T-helper 2 cell (primary cell): Measurements from ENCODE around the gene ANKRD23.
"Not testable (repeated sequence)": the region's sequence is repeated elsewhere in the genome, so short reads cannot be mapped to it uniquely, and the experiment has no call there.

Experiments used
- DNase-seq, 5 experiments: peaks; one replicate each; pipeline versions ENCODE4 v3.0.0 to v3.0.0-alpha.2; 2012 to 2022

The ANKRD23 gene

DNA sequence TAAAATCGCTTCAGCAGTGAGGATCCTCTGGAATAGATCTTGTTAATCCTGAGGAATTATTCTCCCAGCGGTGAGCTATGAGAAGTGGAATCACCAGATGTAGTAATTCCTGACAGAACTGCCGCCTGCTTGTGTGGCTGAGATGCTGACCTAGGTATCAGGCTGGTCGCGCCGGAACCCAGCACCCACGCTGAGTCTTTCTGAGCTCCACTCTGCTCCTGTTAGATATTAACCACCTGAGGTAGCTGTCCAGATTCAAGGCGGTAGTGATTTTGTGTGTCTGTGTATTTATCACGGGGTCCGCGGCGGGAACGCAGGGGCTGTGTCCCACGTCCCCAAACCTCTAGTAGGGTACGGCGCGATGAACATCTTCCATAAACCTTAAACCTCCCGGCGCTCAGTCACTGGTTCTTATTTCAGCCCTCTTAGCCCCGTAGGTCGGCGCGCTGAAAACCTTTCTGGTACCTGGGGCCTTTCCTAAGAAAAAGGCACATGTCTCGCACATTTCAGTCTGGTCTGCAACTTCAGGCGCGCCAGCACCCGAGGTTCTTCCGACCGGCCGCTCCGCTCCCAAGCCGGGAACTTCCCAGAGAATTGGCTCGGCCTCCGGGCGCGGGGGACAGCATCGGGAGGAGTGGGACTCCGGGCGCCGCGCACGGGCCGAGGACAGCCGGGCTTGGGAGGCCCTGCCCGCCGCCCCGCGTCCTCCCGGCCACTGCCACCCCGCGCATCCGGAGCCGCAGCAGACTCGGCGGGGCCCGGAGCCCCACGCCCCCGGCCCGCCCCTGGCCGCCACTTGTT is 28.3 kb downstream of the ANKRD23 start:
- DNase-seq: peak in 1 of 5 experiments; percentile 49

DNA sequence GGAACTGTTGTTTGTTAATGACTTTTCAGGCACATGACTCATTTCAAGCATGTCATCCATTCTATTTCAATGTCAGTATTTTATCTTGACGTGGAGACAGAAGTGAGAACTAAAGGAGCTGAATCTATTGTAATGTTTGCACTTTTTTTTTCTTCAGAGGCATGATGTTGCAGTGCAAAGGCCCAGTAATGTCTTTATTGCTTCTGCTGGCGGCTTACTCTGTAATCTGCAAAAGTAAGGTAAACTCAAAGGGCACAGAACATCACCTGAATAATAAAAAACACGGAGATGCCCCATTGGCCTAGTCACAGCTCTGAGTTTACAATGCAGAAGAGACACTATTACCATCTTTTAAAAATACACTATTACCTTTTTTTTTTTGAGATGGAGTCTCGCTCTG is 30.2 kb downstream of the ANKRD23 start:
- no peak for DNase-seq

DNA sequence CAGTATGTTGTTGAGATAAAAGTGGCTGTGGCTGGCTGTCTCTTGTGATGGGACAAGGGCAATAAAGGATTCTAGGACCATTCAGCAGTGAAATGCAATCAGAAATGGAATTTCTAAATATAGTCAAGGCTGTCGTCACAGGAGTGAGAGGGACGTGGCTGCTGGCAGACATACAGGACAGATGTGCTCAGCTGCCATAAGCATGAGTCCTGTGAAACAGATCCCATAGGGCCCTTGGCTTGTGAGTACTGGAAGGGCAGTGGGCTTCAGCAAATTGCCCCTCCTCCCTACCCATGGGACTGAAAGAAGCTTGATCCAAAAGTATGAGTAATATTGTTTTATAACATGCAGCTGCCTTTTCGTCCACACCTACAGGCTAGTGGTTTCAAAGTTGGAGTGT is 31.9 kb downstream of the ANKRD23 start:
- DNase-seq: no peak

DNA sequence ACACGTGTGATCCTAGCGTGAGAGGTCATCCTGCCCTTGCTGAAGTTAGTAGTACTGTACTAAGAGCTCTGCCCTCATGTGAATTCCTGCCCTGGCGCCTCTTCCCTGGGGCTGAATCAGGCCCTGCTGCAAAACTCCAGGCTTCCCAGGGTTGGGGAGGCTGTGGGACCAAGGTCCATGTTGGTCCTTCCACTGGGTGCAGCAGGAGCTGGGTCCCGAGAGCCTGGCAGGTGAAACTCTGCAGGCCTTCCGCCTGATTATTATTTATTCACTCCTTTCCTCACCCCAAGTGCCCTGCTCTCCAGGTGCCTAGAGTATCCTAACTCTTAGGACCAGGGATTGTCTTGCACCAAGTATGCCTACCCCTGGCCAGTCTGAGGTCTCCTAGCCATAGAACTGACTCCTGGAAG is 33.0 kb downstream of the ANKRD23 start:
- DNase-seq: no peak

DNA sequence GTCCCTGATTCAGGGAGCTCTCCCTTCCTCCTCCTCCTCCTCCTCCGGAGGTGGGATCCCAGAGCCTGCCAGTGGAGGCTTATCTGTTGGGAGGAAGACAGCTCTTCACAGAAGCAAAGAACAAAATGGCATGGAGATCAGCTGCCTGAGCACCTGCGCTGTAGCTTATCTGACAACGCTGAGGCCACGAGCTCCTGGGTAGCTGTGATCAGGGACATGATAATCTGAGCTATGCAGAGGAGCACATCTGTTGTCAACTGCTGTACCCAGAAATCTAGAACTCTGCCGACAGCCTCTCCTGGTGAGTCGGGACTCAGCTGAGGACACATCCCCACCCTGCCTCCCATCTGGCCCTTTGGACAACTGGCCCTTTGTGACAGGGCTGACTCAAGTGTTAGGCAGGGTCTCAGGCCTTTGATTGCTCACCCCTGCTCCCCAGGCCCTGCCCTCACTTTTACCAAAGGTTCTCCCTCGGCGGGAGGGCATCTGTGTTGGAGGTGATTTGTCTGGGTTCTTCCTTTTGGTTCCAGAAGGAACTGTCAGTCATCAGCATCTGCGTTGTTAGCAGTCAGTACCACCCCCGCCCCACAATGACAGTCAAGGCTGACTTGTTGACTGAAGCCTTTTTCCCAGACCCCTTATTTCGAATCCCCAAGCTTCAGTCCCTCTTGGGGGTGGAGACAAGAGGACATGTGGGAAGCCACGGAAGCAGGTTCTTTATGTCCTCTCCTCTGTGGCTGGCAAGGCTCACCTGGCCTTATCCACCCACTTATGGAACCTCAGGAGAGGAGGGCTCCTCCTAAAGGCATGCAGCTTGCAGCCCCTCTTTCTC is 33.7 kb downstream of the ANKRD23 start:
- DNase-seq: peak in 1 of 5 experiments; percentile 47

DNA sequence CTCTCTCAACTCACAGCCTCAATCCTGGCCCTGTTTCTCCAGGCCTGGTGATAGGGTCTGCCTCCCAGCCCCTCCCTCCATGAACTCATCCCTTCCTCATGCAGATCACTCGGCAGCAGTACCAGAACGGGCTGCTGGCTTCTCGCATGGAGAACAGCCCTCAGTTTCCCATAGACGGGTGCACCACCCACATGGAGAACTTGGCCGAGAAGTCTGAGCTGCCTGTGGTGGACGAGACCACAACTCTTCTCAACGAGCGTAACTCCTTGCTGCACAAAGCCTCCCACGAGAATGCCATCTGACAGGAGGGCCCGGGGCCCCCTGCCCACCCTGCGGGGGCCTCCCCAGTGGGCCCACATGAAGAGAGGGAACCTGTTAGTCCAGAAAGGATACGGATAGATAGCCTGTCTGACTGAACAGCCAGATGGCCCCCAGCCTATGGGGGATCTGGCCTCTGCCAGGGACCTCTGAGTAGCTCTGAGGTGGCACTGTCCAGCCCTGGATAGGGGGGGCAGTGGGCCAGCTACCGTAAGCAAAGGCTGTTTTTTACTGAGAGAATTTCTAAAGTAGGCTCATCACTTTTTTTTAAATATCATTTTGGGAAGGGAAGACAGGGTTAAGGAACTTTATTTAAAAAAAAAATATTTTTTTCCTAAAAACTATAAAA is 34.5 kb downstream of the ANKRD23 start:
- no peak for DNase-seq

DNA sequence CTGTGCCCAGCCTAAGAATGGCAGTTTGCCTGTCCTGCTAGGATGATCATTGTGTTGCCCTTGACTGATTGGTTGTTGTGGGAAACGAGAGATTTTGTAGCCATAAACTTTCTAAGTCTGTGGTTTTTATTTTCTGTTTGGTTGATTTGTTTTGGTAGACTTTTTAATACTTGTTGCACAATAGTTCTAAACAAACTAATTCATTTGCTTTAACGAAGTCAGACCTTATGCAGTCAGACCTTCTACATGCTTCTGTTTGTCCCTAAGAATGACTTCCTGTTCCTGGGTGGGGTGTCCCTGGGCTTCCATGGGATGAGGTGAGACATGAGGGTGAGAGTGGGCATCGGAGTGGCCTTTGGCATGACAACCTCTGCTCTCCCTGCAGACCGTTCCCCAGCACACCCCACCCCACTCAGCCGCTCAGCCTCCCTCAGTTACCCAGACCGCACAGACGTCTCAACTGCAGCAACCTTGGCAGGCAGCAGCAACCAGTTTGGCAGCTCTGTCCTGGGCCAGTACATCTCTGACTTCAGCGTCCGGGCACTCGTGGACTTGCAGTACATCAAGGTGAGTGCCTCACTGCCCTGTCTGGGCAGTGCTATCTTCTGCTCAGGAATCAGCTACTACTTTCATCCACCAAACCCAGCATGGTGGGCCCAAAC is 35.5 kb downstream of the ANKRD23 start:
- DNase-seq: no peak

DNA sequence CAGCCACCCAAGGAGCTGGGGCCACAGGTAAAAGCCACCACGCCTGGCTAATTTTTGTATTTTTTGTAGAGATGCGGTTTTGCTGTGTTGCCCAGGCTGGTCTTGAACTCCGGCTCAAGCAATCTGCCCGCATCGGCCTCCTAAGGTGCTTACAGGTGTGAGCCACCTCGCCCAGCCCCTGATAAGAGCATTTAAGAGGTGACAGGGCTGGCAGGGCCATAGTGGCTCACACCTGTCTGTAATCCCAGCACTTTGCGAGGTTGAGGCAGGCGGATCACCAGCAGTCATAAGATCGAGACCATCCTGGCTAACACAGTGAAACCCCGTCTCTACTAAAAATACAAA is 36.7 kb downstream of the ANKRD23 start:
- DNase-seq: no peak

DNA sequence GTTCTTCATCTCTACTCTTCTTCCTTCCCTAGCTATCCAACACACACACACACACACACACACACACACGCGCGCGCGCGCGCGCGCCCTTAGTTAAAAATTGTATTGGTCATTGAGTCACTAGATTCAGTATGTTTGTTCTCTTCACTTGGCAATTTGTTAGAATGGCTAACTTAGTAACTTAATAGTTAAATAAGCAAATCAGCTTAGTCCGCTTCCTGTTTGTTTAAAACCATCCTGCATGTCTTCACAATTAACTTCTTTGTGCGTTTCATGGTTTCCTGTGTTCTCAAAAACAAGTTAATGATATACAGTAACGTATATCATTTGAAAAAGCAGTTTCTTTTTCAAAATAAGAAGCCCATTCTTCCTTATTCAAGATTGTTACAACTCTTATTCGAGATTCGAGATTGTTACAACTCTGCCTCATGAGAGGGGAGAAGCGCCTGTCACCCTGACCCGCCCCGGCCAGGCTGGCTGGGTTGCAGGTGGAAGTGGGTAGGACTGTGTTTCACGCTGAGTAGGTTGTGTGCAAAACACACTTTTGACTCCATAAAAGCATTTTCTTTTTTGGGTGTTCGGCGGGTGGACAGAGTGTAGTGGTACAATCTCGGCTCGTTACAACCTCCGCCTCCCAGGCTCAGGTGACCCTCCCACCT is 37.2 kb downstream of the ANKRD23 start:
- peak in 2 of 5 experiments; percentile 73 to 76 for DNase-seq

DNA sequence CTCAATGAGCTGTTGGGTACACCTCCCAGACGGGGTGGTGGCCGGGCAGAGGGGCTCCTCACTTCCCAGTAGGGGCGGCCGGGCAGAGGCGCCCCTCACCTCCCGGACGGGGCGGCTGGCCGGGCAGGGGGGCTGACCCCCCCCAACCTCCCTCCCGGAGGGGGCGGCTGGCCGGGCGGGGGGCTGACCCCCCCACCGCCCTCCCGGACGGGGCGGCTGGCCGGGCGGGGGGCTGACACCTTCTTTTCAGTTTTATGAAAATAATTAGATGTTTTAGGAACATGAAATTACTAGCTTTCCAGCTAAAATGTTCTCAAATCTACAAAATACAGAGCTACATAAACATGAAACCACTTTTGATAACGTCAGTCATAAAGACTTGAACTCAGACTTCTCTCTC is 37.9 kb downstream of the ANKRD23 start:
- not testable (repeated sequence) for DNase-seq

DNA sequence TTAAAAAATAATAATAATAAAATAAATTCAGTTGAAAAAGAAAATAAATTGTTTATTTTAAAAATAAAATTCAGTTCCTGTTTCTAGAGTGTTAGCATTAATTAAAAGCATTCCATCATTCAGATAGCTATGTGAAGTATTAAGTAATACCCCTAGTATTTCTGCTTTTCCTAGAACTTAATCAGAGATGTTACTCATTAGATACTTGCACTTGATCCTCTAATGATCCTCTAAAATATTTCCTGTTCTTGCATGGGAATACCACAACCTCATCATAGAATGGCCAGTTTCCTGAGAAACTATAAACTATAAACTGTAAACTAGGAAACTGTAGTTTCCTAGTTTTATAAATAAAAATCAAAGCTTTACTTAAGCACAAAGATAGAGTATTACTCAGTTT is 38.8 kb downstream of the ANKRD23 start:
- DNase-seq: no peak

DNA sequence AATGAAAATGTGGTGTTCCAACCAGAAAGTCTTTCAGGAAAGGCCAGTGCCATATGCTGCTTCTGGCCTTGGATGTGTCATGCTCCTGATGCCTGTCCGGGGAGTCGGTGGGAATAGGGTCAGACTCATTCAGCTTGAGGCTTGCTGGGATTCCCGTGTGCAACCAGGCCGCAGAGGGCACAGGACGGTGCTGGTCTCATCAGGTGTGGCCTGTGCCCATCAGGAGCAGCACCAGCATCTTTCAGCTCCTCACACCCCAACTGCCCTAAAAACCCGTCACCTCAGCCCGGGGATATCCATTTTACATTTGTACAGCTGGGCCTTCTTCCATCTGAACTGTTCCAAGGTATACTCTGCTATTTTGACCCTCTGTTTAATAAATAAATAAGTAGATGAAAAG is 41.1 kb downstream of the ANKRD23 start:
- DNase-seq: no peak

DNA sequence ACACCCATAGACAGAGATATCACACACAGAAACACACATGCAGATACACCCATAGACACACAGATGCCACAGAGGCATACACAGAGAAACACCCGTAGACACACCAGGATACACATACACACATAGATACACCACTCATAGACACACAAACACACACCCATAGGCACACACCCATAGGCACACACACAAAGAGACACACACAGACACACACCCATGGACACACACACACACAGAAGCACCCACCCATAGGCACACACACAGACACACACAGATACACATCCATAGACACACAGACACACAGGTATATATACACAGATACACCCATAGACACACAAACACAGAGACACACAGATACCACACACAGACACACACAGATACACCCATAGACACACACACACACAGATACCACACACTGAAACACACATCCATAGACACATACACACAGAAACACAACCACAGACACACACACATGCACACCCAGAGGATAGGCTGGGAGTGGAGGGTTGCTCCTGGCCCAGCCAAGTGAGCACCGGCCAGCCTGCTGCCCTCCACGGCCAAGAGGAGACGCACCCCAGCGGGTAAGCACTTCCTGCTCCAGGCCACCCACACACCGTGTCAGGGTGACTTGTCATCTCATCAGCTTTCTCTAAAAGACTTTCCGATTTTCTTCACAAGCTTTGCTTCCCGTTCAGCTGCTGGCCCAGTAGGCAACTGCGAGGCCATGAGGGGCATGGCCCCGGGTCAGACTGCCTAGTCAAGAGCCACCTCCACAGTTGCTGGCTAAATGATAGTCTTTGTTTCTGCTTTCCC is 41.8 kb downstream of the ANKRD23 start:
- peak in 2 of 5 experiments; percentile 33 to 72 for DNase-seq

DNA sequence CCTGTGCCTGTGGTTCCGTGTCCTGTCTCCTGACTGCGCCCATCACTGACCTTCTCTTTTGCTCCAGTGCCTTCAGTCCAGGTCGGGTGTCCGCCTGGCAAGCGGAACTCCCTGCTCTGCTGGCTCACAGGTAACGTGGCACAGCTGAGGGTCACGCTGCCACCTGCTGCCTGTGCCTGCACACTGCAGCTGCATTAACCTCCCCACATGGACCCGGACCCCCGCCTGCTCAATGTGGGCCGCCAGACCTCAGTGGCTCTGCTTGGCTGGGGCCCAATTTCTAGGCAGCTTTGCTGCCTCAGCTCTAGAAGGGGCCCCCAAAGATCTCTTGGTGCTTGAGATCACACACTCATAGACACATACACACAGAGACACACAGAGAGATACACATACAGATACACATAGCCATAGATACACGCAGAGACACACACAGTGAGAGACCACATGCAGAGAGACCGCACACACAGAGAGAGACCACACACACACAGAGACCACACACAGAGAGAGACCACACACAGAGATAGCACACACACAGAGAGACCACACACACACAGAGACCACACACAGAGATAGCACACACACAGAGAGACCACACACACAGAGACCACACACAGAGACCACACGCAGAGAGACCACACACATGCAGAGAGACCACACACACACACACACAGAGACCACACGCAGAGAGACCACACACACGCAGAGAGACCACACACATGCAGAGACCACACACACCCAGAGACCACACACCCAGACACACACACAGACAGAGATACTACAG is 42.6 kb downstream of the ANKRD23 start:
- peak; percentile 36 to 75 (median 47) for DNase-seq

DNA sequence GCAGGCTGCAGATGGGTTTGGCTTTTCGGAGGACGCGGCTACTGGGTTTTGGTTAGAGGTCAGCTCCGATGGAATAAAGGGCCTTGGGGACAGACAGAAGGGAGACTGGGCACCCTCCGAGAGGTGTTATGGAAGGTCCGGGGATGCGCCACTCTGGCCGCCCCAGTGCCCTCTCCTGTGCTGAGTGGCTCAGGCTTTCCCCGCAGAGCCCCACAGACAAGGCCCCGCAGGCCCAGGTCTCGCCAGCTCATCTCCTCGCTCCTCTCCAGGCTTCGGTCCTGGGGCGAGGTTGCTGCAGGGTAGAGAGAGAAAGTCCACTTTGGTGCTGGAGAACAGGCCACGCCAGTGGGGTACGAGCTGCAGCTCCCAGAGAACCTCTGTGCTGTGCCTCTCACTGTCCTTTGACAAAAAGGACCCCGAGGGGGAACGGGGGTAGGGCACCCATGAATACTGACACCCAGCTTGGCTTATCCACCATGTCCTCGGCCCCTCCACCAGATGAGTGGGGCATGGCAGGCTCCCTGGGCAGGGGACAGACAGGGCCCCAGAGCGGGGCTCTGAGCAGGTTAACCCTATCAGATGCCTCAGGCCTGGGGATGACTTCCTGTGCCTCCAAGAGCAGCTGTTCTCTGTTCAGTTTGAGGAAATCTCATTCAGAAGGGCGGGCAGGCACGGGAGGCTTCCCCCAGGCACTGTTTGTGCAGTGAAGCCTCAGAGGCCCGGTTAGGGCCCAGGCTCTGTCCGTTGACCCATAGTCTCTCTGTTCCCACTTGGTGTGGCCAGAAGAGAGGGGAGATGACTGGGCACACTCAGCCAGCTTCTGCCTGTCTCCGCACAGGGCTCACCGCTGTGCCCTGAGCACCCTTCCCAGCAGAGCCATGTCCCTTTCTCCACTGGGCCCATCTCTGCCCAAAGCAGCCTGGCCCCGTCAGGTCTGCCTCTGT is 43.5 kb downstream of the ANKRD23 start:
- no peak for DNase-seq

DNA sequence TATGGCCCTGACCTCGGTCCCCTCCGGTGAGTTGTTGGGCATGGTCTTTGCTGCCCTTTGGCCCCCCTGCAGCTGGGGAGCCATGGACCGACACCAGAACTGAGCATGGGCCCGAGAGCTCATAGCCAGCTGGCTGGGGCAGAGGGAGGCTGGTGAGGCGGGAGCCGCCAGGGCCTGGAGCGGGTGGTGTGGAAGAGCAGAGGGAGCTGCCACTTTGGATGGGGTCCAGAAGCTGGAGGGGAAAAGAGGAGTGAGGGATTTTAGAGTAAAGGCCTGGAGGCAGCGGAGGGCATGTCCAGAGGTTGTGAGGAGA is 44.2 kb downstream of the ANKRD23 start:
- no peak for DNase-seq

DNA sequence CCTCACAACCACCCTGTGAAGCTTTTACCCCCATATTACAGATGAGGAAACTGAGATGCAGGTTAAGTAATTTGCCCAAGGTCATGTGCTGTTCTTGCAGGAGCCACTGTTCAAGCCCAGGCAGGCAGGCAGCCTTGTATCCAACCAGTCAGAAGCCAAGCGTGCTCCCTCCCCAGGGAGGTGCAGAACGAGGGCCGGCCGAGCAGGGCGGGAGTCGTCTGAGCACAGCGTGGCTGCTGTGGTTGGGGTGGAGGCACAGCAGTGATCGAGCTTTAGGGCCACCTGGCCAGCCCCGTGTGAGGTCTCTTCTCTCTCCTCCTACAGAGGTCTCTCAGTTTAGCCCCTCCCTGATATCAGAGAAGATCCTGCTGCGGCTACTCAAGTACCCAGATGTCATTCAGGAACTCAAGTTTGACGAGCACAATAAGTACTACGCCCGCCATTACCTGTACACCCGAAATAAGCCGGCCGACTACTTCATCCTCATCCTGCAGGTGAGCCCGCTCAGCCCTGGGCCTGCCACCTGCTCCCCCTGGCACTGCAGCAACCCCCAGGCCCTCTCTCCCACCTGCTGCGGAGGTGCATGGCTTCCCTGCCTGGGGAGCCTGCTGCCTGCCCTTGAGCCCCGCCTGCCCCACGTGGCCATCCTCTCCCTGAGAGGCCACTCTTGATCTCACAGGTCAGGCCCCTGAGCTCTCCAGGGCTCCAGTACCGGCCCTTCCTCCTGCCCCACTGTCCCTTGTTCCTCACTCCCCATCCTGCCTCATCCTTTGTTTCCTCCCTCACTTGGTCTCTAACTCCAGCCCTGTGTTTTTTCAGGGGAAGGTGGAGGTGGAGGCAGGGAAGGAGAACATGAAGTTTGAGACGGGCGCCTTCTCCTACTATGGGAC is 44.8 kb downstream of the ANKRD23 start:
- DNase-seq: no peak

DNA sequence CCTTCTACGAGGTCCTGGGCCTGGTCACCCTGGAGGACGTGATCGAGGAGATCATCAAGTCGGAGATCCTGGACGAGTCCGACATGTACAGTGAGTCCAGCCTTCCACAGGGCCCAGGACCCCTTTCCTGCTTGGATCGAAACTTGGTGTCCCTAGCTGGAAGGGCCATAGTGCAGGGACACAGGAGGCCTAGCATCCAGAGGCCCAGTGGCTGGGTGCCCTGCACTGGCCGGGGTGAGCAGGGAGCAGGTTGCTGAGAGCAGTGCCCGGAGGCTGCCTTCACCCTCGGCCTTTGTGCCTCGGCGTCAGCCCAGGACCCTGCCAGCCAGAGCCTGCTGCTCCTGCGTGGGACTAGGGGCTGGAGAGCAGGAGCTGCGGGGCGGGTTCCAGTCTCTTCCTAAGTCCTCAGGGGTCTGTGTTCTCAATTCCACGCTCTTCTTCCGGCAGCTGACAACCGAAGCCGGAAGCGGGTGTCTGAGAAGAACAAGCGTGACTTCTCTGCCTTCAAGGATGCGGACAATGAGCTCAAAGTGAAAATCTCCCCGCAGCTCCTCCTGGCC is 46.7 kb downstream of the ANKRD23 start:
- no peak for DNase-seq
